ENCODE data around the gene TNFRSF13B.
"Not testable (repeated sequence)": the region's sequence is repeated elsewhere in the genome, so short reads cannot be mapped to it uniquely, and the experiment has no call there.

Gene TNFRSF13B

GRCh38 chr17:16906680-16907079 lies 65.2 kb downstream of the TNFRSF13B start:
- DNase-seq, result no peak

- DNase-seq, result no peak
Observed at GRCh38 chr17:16905593-16906191, 66.2 kb downstream of the TNFRSF13B start.

- DNase-seq, result not testable (repeated sequence)
Observed at GRCh38 chr17:16903070-16903469, 68.8 kb downstream of the TNFRSF13B start.

GRCh38 chr17:16900288-16900882 lies 71.5 kb downstream of the TNFRSF13B start:
- no peak for DNase-seq

- not testable (repeated sequence) for DNase-seq
Observed at GRCh38 chr17:16897211-16897896, 74.6 kb downstream of the TNFRSF13B start.

GRCh38 chr17:16896235-16896634 lies 75.7 kb downstream of the TNFRSF13B start:
- DNase-seq, result not testable (repeated sequence)

- not testable (repeated sequence) for DNase-seq
Observed at GRCh38 chr17:16893527-16893926, 78.4 kb downstream of the TNFRSF13B start.

- DNase-seq, result not testable (repeated sequence)
Observed at GRCh38 chr17:16892876-16893454, 79.0 kb downstream of the TNFRSF13B start.

- DNase-seq, result no peak
Observed at GRCh38 chr17:16889088-16889465, 82.8 kb downstream of the TNFRSF13B start.

All from GOT3 (cell line).